Activated CD8-positive, alpha-beta T cell treated with anti-CD3 and anti-CD28 coated beads, Interleukin-2, amount 10 ng/mL, durations not matched to agents 7 days and 5 days (primary cell): ENCODE data around the gene SLC36A3. TPM values are rescaled to one million over a fixed set of nuclear protein-coding genes. Genes with fewer than 3 reads are reported as not detected.
"Not testable (repeated sequence)": the region's sequence is repeated elsewhere in the genome, so short reads cannot be mapped to it uniquely, and the experiment has no call there.

Source experiments
- ATAC-seq: fragments of 150-1000 bp; cut with Tn5 transposase; one replicate; pipeline ENCODE4 v1.10.0; 2021; ENCODE audit warnings: moderate library complexity
- CTCF ChIA-PET: fragments of 350-600 bp; sonication (Branson Sonifier 250); formaldehyde crosslinking; loops from one replicate; lab custom pipeline; 2021; ENCODE audit warnings: antibody characterized with exemption; lab: Charles Lee
- POLR2A ChIA-PET: fragments of 350-600 bp; sonication (Branson Sonifier 250); formaldehyde crosslinking; loops from one replicate; lab custom pipeline; 2021; ENCODE audit warnings: antibody characterized with exemption; lab: Charles Lee
- DNase-seq: peaks from one replicate; pipeline ENCODE4 v3.0.0-alpha.2; 2020
- H3K27ac Mint-ChIP-seq: one replicate; pipeline ENCODE4 v1.8.0; 2021; ENCODE audit warnings: mild to moderate bottlenecking, mixed read lengths
- H3K27me3 Mint-ChIP-seq: one replicate; pipeline ENCODE4 v1.8.0; 2021; ENCODE audit warnings: low read depth, mixed read lengths
- H3K36me3 Mint-ChIP-seq: one replicate; pipeline ENCODE4 v1.8.0; 2021; ENCODE audit warnings: low read depth, mixed read lengths
- H3K4me1 Mint-ChIP-seq: one replicate; pipeline ENCODE4 v1.8.0; 2021; ENCODE audit warnings: low read depth, mixed read lengths
- H3K4me3 Mint-ChIP-seq: one replicate; pipeline ENCODE4 v1.8.0; 2021; ENCODE audit warnings: mild to moderate bottlenecking, mixed read lengths
- H3K9me3 Mint-ChIP-seq: one replicate; pipeline ENCODE4 v1.8.0; 2022; ENCODE audit warnings: mixed read lengths; ENCODE audit not compliant: insufficient read depth
- total RNA-seq, 2 experiments: library from RNA; stranded (reverse); gene quantifications; one replicate each; pipeline ENCODE4 v1.2.3, GENCODE V29; 2021

SLC36A3 gene
- total RNA-seq, 2 experiments from 2014 or later: not detected

DNA sequence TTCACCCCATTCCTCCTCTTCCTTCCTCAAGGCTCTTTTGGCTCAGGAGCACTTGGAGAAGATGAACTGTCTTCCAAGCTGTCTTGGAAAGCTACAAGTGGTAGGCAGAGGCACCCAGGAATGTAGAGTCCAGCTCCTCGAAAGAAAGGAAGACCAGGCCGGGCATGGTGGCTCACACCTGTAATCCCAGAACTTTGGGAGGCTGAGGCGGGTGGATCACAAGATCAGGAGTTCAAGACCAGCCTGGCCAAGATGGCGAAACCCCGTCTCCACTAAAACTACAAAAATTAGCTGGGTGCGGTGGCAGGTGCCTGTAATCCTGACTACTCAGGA, 68.4 kb downstream of the SLC36A3 start:
- not testable (repeated sequence) for H3K36me3 Mint-ChIP-seq, ATAC-seq, H3K9me3 Mint-ChIP-seq, H3K4me3 Mint-ChIP-seq, DNase-seq, H3K27me3 Mint-ChIP-seq
- H3K27ac Mint-ChIP-seq: peak overlapping the region; percentile 44
- ChIA-PET POLR2A (interaction anchor here (1.3 to 2.0 kb wide), 6 partner anchors 12 to 66 kb away, joined by 3 to 12 read pairs (median 5); partner anchors contain the start of genes CCDC69 and GM2A), CTCF (interaction anchor here (1.0 to 9.0 kb wide), 6 partner anchors 12 to 109 kb away, joined by 3 to 133 read pairs (median 9); partner anchors contain the start of gene CCDC69)
- H3K4me1 Mint-ChIP-seq: peaks cover 49% of the 10 kb centered on the region

DNA sequence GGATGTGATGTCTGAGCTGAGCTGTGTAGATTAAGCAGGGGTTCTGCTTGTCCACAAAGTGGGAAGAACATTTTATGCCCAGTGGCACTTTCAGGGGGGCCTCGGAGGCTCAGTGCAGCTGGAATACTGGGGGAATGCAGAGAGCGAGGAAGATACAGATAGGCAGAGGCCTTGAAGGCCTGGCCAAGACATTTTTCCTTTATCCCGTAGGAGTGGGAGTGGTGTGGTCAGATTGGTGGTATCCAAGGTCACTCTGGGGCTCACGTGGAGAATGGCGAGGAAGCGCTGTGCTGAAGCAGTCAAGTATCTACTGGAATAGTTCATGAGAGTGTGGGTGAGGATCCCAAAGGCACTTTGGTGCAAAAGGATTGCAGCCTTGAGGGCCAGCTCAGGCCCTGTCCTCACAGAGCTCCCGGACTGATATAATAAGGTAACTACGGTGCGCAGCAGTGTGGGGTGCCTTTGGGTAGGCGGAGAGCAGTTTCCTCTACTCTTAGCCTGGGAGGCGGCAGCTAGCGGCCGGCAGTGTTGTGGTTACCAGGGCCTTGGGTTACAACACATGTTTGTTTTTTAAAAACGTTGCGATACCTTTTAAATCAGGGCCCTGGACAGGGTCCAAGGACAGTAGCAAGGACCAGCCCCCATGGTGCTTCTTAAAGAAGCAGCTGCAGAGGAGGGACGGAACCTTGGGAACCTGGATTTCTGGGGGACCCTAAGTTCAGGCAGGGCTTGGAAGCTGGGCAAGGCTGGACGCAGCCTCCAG, 68.9 kb downstream of the SLC36A3 start:
- no peak overlapping the region for H3K4me3 Mint-ChIP-seq
- ChIA-PET CTCF (interaction anchor here (1.0 to 9.0 kb wide), 6 partner anchors 12 to 109 kb away, joined by 3 to 133 read pairs (median 9); partner anchors contain the start of gene CCDC69), POLR2A (interaction anchor here (0.7 to 2.0 kb wide), 8 partner anchors 12 to 735 kb away, joined by 3 to 12 read pairs (median 4); partner anchors contain the start of genes CCDC69, GM2A and RBM22)
- H3K27ac Mint-ChIP-seq: peak overlapping the region; percentile 8
- peaks cover 49% of the 10 kb centered on the region for H3K4me1 Mint-ChIP-seq
- DNase-seq (peak; percentile 61), ATAC-seq (peak; percentile 78)
- H3K9me3 Mint-ChIP-seq: no peaks in the 10 kb centered on the region
- H3K27me3 Mint-ChIP-seq: no peaks in the 10 kb centered on the region
- no peaks in the 10 kb centered on the region for H3K36me3 Mint-ChIP-seq

DNA sequence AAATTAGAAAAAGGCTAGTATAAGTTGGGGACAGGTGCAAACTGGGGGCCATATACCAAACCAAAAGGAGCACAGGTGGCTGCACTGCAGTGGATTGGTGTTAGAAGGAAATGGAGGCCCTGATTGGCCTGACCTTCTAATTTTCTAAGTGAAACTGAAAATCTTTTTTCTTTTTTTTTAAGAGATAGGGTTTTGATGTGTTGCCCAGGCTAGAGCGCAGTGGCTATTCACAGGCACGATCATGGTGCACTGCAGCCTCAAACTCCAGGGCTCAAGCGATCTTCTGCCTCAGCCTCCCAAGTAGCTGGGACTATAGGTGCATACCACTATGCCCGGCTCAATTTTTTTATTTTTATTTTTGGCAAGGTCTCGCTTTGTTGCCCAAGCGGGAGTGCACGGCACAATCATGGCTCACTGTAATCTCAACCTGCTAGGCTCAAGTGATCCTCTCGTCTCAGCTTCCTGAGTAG, 69.9 kb downstream of the SLC36A3 start:
- ChIA-PET POLR2A (interaction anchor here (0.6 to 2.0 kb wide), 3 partner anchors 11 to 533 kb away, joined by 3 to 12 read pairs (median 3); partner anchors contain the start of genes CCDC69 and RBM22), CTCF (interaction anchor here (2.4 to 2.5 kb wide), 2 partner anchors 69 to 108 kb away, joined by 13 read pairs; no protein-coding TSS in a partner anchor)
- Mint-ChIP-seq H3K27ac (no peak overlapping the region), H3K9me3 (no peaks in the 10 kb centered on the region), H3K36me3 (no peaks in the 10 kb centered on the region), H3K4me3 (no peak overlapping the region), H3K27me3 (no peaks in the 10 kb centered on the region), H3K4me1 (peaks cover 38% of the 10 kb centered on the region)
- DNase-seq: no peak
- no peak for ATAC-seq

DNA sequence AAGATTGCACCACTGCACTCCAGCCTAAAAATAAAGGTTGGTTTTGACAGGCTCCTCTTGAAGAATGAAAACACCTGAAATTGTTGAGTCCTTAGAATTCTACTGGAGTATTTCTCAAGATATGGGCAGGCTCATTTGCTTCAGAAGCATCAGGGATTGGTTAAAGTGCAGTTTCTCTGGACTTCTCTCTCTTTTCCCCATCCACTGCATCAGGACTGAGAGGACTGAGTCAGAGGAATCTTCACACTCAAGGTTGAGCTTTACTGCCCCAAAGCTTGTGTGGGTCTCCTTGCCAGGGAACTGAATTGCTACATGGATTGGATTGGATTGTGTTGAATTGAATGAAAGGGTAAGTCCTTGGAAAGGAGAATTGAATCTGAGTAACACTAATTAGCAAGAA, 72.2 kb downstream of the SLC36A3 start:
- Mint-ChIP-seq H3K9me3 (no peaks in the 10 kb centered on the region), H3K36me3 (no peaks in the 10 kb centered on the region), H3K4me1 (peaks cover 27% of the 10 kb centered on the region), H3K4me3 (no peak overlapping the region), H3K27me3 (no peaks in the 10 kb centered on the region), H3K27ac (no peak overlapping the region)
- ATAC-seq: no peak
- no peak for DNase-seq
- CTCF ChIA-PET: interaction anchor here (0.8 to 1.1 kb wide), 2 partner anchors 9 to 66 kb away, joined by 3 to 7 read pairs; no protein-coding TSS in a partner anchor
- POLR2A ChIA-PET: interaction anchor here (0.7 to 1.4 kb wide), 3 partner anchors 17 to 1917 kb away, joined by 3 read pairs; no protein-coding TSS in a partner anchor

DNA sequence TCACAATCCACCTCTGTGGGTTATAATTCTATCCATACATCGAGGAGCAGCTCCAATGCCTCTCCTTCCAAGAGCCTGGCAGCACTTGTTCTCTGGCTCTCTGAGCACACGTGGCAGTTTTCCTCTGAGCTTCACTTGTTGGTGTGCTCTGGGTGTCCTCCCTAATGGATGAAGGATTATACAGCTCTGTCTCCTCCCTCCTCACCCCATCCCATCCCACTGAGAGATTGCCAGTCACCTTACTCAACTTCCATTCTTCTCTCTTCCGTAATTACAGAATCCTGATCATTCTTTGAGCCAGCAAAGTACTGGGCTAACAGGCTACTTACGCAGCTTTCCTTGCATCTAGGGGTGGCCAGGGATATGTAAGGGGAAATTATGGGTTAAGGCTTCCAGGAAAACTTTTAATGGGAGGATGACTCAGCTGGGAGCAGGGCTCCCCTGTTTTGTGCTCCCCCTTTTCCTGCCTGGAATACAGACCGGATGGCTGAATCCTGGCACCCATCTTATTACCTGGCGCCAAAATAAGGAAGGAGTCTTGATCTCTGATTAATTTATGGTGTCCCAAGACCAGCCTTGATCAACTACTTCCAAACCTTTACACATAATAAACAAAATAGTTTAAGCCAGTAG, 73.4 kb downstream of the SLC36A3 start:
- Mint-ChIP-seq H3K4me1 (peaks cover 25% of the 10 kb centered on the region), H3K9me3 (no peaks in the 10 kb centered on the region), H3K27ac (no peak overlapping the region), H3K36me3 (no peaks in the 10 kb centered on the region), H3K27me3 (no peaks in the 10 kb centered on the region), H3K4me3 (no peak overlapping the region)
- CTCF ChIA-PET: interaction anchor here (1.1 to 3.1 kb wide), 7 partner anchors 8 to 422 kb away, joined by 3 to 8 read pairs (median 4); no protein-coding TSS in a partner anchor
- DNase-seq (no peak), ATAC-seq (no peak)
- POLR2A ChIA-PET: interaction anchor here (1.1 kb wide), 1 partner anchor 15 kb away, joined by 3 read pairs; no protein-coding TSS in a partner anchor

DNA sequence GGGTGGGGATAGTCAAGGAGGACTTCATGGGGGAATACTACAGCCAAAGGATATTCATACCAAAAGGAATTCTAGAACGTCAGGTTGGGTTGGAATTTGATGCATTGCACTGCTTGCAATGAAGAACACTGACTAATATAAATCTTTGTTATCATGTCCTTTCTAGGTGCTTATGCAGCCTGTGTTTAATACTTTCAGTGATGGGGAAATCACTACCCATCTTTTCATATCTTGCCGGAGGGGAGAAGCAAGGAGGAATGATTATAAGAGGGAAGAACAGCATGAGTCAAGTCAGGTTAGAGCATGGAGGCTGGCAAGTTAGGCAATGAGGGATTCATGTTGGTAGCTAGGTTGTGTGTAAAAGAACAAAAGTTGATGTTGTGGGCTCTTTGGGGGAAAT, 74.6 kb downstream of the SLC36A3 start:
- no peak overlapping the region for H3K4me3 Mint-ChIP-seq
- POLR2A ChIA-PET: interaction anchor here (0.8 to 1.1 kb wide), 2 partner anchors 9 to 14 kb away, joined by 3 read pairs; no protein-coding TSS in a partner anchor

DNA sequence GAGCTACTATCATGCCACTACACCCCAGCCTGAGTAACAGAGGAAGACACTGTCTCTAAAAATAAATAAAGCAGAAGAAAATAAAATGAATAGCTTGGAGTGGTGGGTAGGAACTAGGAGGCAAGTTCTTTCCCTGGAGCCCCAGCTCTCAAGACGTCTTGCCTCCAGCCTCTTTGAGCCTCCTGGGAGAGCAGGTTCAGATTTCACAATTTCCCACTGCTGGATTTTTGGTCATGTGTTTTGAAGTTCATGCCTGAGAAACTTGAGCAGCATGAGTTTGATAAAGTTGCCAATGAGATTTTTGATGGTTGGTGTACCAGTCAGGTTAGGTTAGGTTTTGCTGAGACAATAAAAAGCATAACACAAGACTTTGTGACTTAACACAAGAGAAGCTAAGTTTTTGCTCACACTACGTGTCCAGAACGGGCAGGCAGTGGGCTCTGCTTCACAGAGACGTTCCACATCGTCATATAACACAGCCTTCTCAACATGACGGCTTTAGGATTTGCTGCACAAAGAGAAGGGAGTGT, 75.6 kb downstream of the SLC36A3 start:
- ChIA-PET POLR2A (interaction anchor here (1.3 kb wide), 1 partner anchor 14 kb away, joined by 4 read pairs; no protein-coding TSS in a partner anchor), CTCF (interaction anchor here (0.9 to 11.9 kb wide), 5 partner anchors 11 to 113 kb away, joined by 3 to 133 read pairs (median 4); no protein-coding TSS in a partner anchor)
- Mint-ChIP-seq H3K4me1 (peaks cover 18% of the 10 kb centered on the region), H3K9me3 (no peaks in the 10 kb centered on the region), H3K4me3 (no peak overlapping the region), H3K27me3 (no peaks in the 10 kb centered on the region), H3K36me3 (peaks cover 7% of the 10 kb centered on the region), H3K27ac (no peak overlapping the region)
- DNase-seq (no peak), ATAC-seq (no peak)

More for the DNA sequence above, 74.6 kb downstream of the SLC36A3 start:
- Mint-ChIP-seq H3K9me3 (no peaks in the 10 kb centered on the region), H3K27ac (no peak overlapping the region), H3K36me3 (no peaks in the 10 kb centered on the region), H3K27me3 (no peaks in the 10 kb centered on the region), H3K4me1 (peaks cover 24% of the 10 kb centered on the region)
- DNase-seq (no peak), ATAC-seq (no peak)
- CTCF ChIA-PET: interaction anchor here (0.9 to 11.9 kb wide), 5 partner anchors 10 to 103 kb away, joined by 3 to 133 read pairs (median 7); no protein-coding TSS in a partner anchor

Other genes starting within 250 kb of the SLC36A3 start
- 100 to 1,000 TPM; 132 to 138 TPM for gene TNIP1, start 222.7 kb downstream of the SLC36A3 start, total RNA-seq
- gene ANXA6, start 146.0 kb downstream of the SLC36A3 start, total RNA-seq: 100 to 1,000 TPM; 481 to 495 TPM
- gene CCDC69, start 79.7 kb downstream of the SLC36A3 start, total RNA-seq: 10 to 100 TPM; 87.6 to 92.7 TPM
- gene GM2A, start 50.6 kb downstream of the SLC36A3 start, total RNA-seq: 10 to 100 TPM; 19.5 to 19.6 TPM
- not detected for gene SLC36A2, start 43.8 kb upstream of the SLC36A3 start, total RNA-seq
- gene SLC36A1, start 143.8 kb upstream of the SLC36A3 start, total RNA-seq: 1 to 10 TPM; 6.6 to 7.7 TPM